HCT116 (cell line): ENCODE data around the gene TAF1B. TPM values are rescaled to one million over a fixed set of nuclear protein-coding genes. Genes with fewer than 3 reads are reported as not detected.

Source experiments
- ATAC-seq: fragments of 200-7000 bp; cut with Tn5 transposase; 2 replicates; pipeline ENCODE4 v1.9.1; 2020; ENCODE audit warnings: mild to moderate bottlenecking, moderate library complexity
- BruUV-seq: library from RNA; stranded (reverse); fragments of 400-500 nt; replicated peaks from 2 replicates; lab custom pipeline; 2021; lab: Mats Ljungman, UMichigan
- CTCF ChIA-PET: fragments of 300-600 bp; sonication (Branson Sonifier 250); formaldehyde crosslinking; loops from one replicate; lab custom pipeline; 2021; ENCODE audit warnings: antibody characterized with exemption; lab: Charles Lee
- POLR2A ChIA-PET: fragments of 300-600, 350-600 bp; sonication (Branson Sonifier 250); formaldehyde crosslinking; loops from one replicate; lab custom pipeline; 2021; ENCODE audit warnings: antibody characterized with exemption; lab: Charles Lee
- RAD21 ChIA-PET, 2 experiments: fragments of 300-600 bp; sonication (Branson Sonifier 250); formaldehyde crosslinking; loops; one replicate each; lab custom pipeline; 2023; ENCODE audit warnings: low total read pairs in 2 of 2; ENCODE audit not compliant: uncharacterized antibody in 2 of 2, unreplicated experiment in 2 of 2, low non-redundant PET in 1 of 2; lab: Charles Lee
- DNase-seq: peaks from one replicate; pipeline ENCODE4 v3.0.0-alpha.2; 2010; ENCODE audit warnings: low read depth, low spot score
- H2AFZ ChIP-seq: fragments of 200-600 bp; shearing (Covaris generic), sonication (generic); 2 replicates; pipeline ENCODE4 v1.6.1; 2017; ENCODE audit warnings: low read depth, mixed run types, mixed read lengths, antibody characterized with exemption, low read length; ENCODE audit not compliant: poor library complexity, severe bottlenecking
- H3K27ac ChIP-seq: 2 replicates; pipeline ENCODE4 v1.5.1; 2012; ENCODE audit warnings: low read depth, low read length
- H3K27me3 ChIP-seq: fragments of 200-600 bp; sonication (generic); 2 replicates; pipeline ENCODE4 v1.6.1; 2016; ENCODE audit warnings: mixed run types, low read length, mixed read lengths; ENCODE audit not compliant: insufficient read depth
- H3K36me3 ChIP-seq, 2 experiments: fragments of 200-500 bp in 1 of 2; fragments of 200-600 bp in 1 of 2; sonication (Bioruptor generic) in 1 of 2; sonication (generic) in 1 of 2; 2 replicates each; pipeline versions ENCODE4 v1.5.1 to v1.6.1; 2014 to 2016; ENCODE audit warnings: low read length in 2 of 2, inconsistent platforms in 1 of 2, mixed read lengths in 1 of 2, mixed run types in 1 of 2; ENCODE audit not compliant: insufficient read depth in 2 of 2, control insufficient read depth in 1 of 2
- H3K4me1 ChIP-seq, 2 experiments: fragments of 200-600 bp in 1 of 2; sonication (generic) in 1 of 2; 2 replicates each; pipeline versions ENCODE4 v1.5.1 to v1.6.1; 2012 to 2017; ENCODE audit warnings: low read length in 2 of 2, inconsistent platforms in 1 of 2, mild to moderate bottlenecking in 1 of 2, mixed read lengths in 1 of 2, mixed run types in 1 of 2, moderate library complexity in 1 of 2; ENCODE audit not compliant: insufficient read depth in 2 of 2, control insufficient read depth in 1 of 2
- H3K4me2 ChIP-seq: fragments of 200-600 bp; sonication (generic); 2 replicates; pipeline ENCODE4 v1.6.1; 2017; ENCODE audit warnings: mixed run types, low read length, mixed read lengths
- H3K4me3 ChIP-seq, 2 experiments: fragments of 200-600 bp in 1 of 2; sonication (generic) in 1 of 2; replicated peaks in 1 of 2; 2 replicates each; pipeline ENCODE4 v1.5.1; 2011 to 2016; ENCODE audit warnings: low read length in 2 of 2, control low read depth in 1 of 2, low read depth in 1 of 2, mild to moderate bottlenecking in 1 of 2, mixed read lengths in 1 of 2, mixed run types in 1 of 2
- H3K79me2 ChIP-seq: fragments of 200-600 bp; sonication (generic); 2 replicates; pipeline ENCODE4 v1.6.1; 2017; ENCODE audit warnings: mild to moderate bottlenecking, mixed run types, low read length, moderate library complexity, mixed read lengths; ENCODE audit not compliant: insufficient read depth
- H3K9ac ChIP-seq: fragments of 200-600 bp; sonication (generic); 2 replicates; pipeline ENCODE4 v1.6.1; 2016; ENCODE audit warnings: low read length, mixed read lengths
- H3K9me2 ChIP-seq: fragments of 200-600 bp; sonication (generic), shearing (Covaris generic); 2 replicates; pipeline ENCODE4 v1.6.1; 2017; ENCODE audit warnings: mixed run types, mild to moderate bottlenecking, moderate library complexity; ENCODE audit not compliant: insufficient read depth
- H3K9me3 ChIP-seq, 2 experiments: fragments of 200-500 bp in 1 of 2; fragments of 200-600 bp in 1 of 2; sonication (Bioruptor generic) in 1 of 2; sonication (generic) in 1 of 2; 2 replicates each; pipeline ENCODE4 v1.6.1; 2014 to 2017; ENCODE audit warnings: low read length in 2 of 2, mixed read lengths in 2 of 2, inconsistent platforms in 1 of 2, low read depth in 1 of 2, mild to moderate bottlenecking in 1 of 2, mixed run types in 1 of 2, moderate library complexity in 1 of 2; ENCODE audit not compliant: control insufficient read depth in 1 of 2, insufficient read depth in 1 of 2
- H4K20me1 ChIP-seq: fragments of 200-600 bp; sonication (generic), shearing (Covaris generic); 2 replicates; pipeline ENCODE4 v1.6.1; 2017; ENCODE audit warnings: mixed run types, mild to moderate bottlenecking, moderate library complexity; ENCODE audit not compliant: insufficient read depth
- CBX3 ChIP-seq: IDR thresholded peaks from 2 replicates; pipeline ENCODE4 v1.6.1; 2012; ENCODE audit warnings: low read depth
- CEBPB ChIP-seq: IDR thresholded peaks from 2 replicates; pipeline ENCODE4 v1.6.1; 2012; ENCODE audit warnings: low read depth
- EGR1 ChIP-seq: IDR thresholded peaks from 2 replicates; pipeline ENCODE4 v1.6.1; 2012; ENCODE audit warnings: low read depth
- EZH2 ChIP-seq: fragments of 200-600 bp; sonication (generic); IDR thresholded peaks from 2 replicates; pipeline ENCODE4 v1.6.1; 2017; ENCODE audit warnings: antibody characterized with exemption, mixed run types
- EZH2phosphoT487 ChIP-seq: fragments of 200-600 bp; IDR thresholded peaks from 2 replicates; pipeline ENCODE4 v1.6.1; 2018; ENCODE audit warnings: antibody characterized with exemption, borderline replicate concordance
- FOSL1 ChIP-seq: IDR thresholded peaks from 2 replicates; pipeline ENCODE4 v1.6.1; 2012; ENCODE audit warnings: low read depth
- MAX ChIP-seq: IDR thresholded peaks from 2 replicates; pipeline ENCODE4 v1.6.1; 2012
- POLR2A ChIP-seq: IDR thresholded peaks from 2 replicates; pipeline ENCODE4 v1.7.0; 2011; ENCODE audit warnings: borderline replicate concordance; ENCODE audit not compliant: insufficient read depth, insufficient read length; ENCODE audit errors: extremely low read depth
- POLR2AphosphoS5 ChIP-seq: IDR thresholded peaks from 2 replicates; pipeline ENCODE4 v1.6.1; 2011; ENCODE audit warnings: mild to moderate bottlenecking, low read depth, low read length, moderate library complexity
- RAD21 ChIP-seq: IDR thresholded peaks from 2 replicates; pipeline ENCODE4 v1.6.1; 2012; ENCODE audit warnings: low read depth, mild to moderate bottlenecking
- REST ChIP-seq: IDR thresholded peaks from 2 replicates; pipeline ENCODE4 v1.6.1; 2012; ENCODE audit warnings: low read depth
- SP1 ChIP-seq: IDR thresholded peaks from 2 replicates; pipeline ENCODE4 v1.6.1; 2012; ENCODE audit warnings: low read depth
- SRF ChIP-seq: IDR thresholded peaks from 2 replicates; pipeline ENCODE4 v1.6.1; 2012; ENCODE audit warnings: low read depth
- TCF7L2 ChIP-seq: IDR thresholded peaks from 2 replicates; pipeline ENCODE4 v1.7.0; 2011; ENCODE audit warnings: borderline replicate concordance, inconsistent platforms; ENCODE audit not compliant: insufficient read depth, insufficient read length; ENCODE audit errors: extremely low read depth
- YY1 ChIP-seq: IDR thresholded peaks from 2 replicates; pipeline ENCODE4 v1.6.1; 2011; ENCODE audit warnings: low read length, low read depth, moderate library complexity, mild to moderate bottlenecking; ENCODE audit not compliant: insufficient replicate concordance; ENCODE audit errors: extremely low read depth
- ZFX ChIP-seq: fragments of 450-650 bp; IDR thresholded peaks from 2 replicates; pipeline ENCODE4 v1.6.1; 2017
- ZNF274 ChIP-seq: fragments of 200-500 bp; sonication (Bioruptor generic); IDR thresholded peaks from 2 replicates; pipeline ENCODE4 v1.6.1; 2014; ENCODE audit warnings: mild to moderate bottlenecking, low read depth, low read length, inconsistent platforms
- intact Hi-C: fragments of 100-400 bp; cut with micrococcal nuclease; formaldehyde crosslinking; loops from 2 replicates; pipeline ENCODE4 v1.10.0; 2022
- total RNA-seq: library from RNA; stranded (reverse); gene quantifications from one replicate; pipeline ENCODE4 v1.2.1, GENCODE V29; 2021; ENCODE audit not compliant: unreplicated experiment
- TF ChIP-seq, protein P1 (sequence below): IDR thresholded peaks from 2 replicates; pipeline ENCODE4 v1.6.1; 2012
- TF ChIP-seq, protein P2 (sequence below): IDR thresholded peaks from 2 replicates; pipeline ENCODE4 v1.6.1; 2011; ENCODE audit warnings: mild to moderate bottlenecking, low read length, moderate library complexity; ENCODE audit not compliant: insufficient replicate concordance; ENCODE audit errors: extremely low read depth

TAF1B gene
- total RNA-seq, 1 experiment from 2014 or later = 27.9 TPM

DNA sequence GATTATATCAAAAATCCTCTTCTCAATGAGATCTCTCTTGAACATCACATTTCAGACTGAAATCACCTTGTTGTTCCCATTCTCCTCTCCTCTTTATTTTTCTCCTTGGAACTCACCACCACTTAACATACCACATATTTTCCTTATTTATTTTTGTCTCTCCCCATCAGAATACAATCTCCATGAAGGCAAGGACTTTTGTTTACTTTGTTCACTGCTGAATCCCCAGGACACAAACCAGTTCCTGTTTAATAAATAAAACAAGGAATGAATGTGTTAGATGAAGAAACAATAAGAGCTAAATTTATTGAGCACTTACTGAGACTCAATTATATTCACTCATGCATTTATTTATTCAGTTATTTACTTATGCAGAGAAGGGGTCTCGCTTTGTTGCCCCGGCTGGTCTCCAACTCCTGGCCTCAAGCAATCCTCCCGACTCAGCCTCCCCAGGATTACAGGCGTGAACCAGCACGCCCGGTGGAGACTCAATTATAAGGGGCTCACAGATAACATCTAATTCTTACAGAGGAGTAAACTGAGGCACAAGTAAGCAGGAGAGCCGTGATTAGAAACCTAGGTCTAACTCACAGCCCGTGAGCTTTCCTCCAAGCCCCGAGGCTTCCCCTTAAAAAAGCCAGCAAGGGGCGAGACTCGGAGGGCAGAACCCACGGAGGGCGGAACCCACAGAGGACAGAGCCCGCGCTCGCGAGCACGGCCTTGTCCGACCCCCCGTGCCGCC lies 616 bp upstream of the TAF1B start:
- peak overlapping the region; percentile 88 for H3K27ac ChIP-seq
- no peak for DNase-seq
- peak overlapping the region; percentile 79 for H3K4me2 ChIP-seq
- H3K36me3 ChIP-seq = peaks cover 7 to 11% of the 10 kb centered on the region in 2 experiments; a peak in 3 of 4 replicates
- peaks cover 3 to 20% of the 10 kb centered on the region in 2 experiments; a peak in 3 of 4 replicates for H3K4me1 ChIP-seq
- no peaks in the 10 kb centered on the region for H4K20me1 ChIP-seq
- BruUV-seq = TSS peak; percentile 92
- no peaks in the 10 kb centered on the region for H3K9me2 ChIP-seq
- ATAC-seq = no peak
- H3K79me2 ChIP-seq = peaks cover 35% of the 10 kb centered on the region
- ChIA-PET POLR2A (interaction anchor here (0.7 to 2.6 kb wide), 12 partner anchors 11 to 215 kb away, joined by 3 to 10 read pairs (median 3); partner anchors contain the start of gene YWHAQ), RAD21 (interaction anchor here in 1 of 2 experiments (0.7 kb wide), 1 partner anchor 11 kb away, joined by 3 read pairs; no protein-coding TSS in a partner anchor), CTCF (interaction anchor here (0.7 to 2.0 kb wide), 7 partner anchors 10 to 656 kb away, joined by 3 to 8 read pairs (median 3); no protein-coding TSS in a partner anchor)
- no peaks in the 10 kb centered on the region for H3K27me3 ChIP-seq
- intact Hi-C loops = loop anchor here (1.0 kb wide), 2 partner anchors 12 to 28 kb away; no protein-coding TSS in a partner anchor
- peak overlapping the region; percentile 28 for H2AFZ ChIP-seq
- peak overlapping the region; percentile 85 for H3K9ac ChIP-seq
- no peaks in the 10 kb centered on the region for H3K9me3 ChIP-seq
- H3K4me3 ChIP-seq = peak overlapping the region; percentile 83 to 86
- TF ChIP-seq TCF7L2 = no peak
- TF ChIP-seq, protein P1, sequence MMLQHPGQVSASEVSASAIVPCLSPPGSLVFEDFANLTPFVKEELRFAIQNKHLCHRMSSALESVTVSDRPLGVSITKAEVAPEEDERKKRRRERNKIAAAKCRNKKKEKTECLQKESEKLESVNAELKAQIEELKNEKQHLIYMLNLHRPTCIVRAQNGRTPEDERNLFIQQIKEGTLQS = no peak
- no peak for TF ChIP-seq EGR1
- no peak for TF ChIP-seq ZNF274
- no peak for TF ChIP-seq REST
- TF ChIP-seq CBX3 = no peak
- no peak for TF ChIP-seq EZH2
- TF ChIP-seq ZFX = no peak
- TF ChIP-seq, protein P2, sequence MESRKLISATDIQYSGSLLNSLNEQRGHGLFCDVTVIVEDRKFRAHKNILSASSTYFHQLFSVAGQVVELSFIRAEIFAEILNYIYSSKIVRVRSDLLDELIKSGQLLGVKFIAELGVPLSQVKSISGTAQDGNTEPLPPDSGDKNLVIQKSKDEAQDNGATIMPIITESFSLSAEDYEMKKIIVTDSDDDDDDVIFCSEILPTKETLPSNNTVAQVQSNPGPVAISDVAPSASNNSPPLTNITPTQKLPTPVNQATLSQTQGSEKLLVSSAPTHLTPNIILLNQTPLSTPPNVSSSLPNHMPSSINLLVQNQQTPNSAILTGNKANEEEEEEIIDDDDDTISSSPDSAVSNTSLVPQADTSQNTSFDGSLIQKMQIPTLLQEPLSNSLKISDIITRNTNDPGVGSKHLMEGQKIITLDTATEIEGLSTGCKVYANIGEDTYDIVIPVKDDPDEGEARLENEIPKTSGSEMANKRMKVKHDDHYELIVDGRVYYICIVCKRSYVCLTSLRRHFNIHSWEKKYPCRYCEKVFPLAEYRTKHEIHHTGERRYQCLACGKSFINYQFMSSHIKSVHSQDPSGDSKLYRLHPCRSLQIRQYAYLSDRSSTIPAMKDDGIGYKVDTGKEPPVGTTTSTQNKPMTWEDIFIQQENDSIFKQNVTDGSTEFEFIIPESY = no peak
- no peak for TF ChIP-seq SP1
- no peak for TF ChIP-seq SRF
- TF ChIP-seq POLR2A = no peak
- no peak for TF ChIP-seq YY1
- no peak for TF ChIP-seq EZH2phosphoT487
- TF ChIP-seq POLR2AphosphoS5 = no peak
- TF ChIP-seq MAX = no peak
- TF ChIP-seq RAD21 = no peak
- no peak for TF ChIP-seq CEBPB
- TF ChIP-seq FOSL1 = no peak
